HG02973 (cell line): ENCODE measurements around the gene ARID5B.

Source experiments
- ATAC-seq: cut with Tn5 transposase; IDR thresholded peaks from one replicate; pipeline ENCODE4 v1.9.1; 2021; ENCODE audit warnings: moderate library complexity; ENCODE audit not compliant: unreplicated experiment

Gene ARID5B

GRCh38 chr10:61985715-61986114 lies 84.2 kb downstream of the ARID5B start:
- ATAC-seq = no peak

- no peak for ATAC-seq
Measured at GRCh38 chr10:61986382-61986781, 84.9 kb downstream of the ARID5B start.

- no peak for ATAC-seq
Measured at GRCh38 chr10:61986788-61987492, 85.4 kb downstream of the ARID5B start.

DNA sequence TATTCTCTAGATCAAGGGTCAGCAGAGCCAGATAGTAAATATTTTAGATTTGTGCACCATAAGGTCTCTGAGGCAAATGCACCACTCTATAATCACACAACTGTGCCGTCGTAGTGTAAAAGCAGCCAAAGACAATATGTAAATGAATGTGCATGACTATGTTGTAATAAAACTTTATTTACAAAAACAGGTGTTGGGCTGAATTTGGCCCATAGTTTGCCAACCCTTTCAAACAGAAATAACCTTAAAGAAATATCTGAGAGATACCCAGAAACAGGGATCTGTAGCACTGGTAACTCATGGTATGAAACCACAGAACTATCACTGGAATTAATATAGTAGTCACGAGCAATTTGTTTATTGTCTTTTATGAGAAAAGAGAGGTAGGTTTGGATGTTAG lies 86.0 kb downstream of the ARID5B start:
- ATAC-seq = peak; percentile 29

GRCh38 chr10:61987951-61988379 lies 86.5 kb downstream of the ARID5B start:
- ATAC-seq = peak; percentile 97

- ATAC-seq = no peak
Measured at GRCh38 chr10:61989995-61990760, 88.7 kb downstream of the ARID5B start.

DNA sequence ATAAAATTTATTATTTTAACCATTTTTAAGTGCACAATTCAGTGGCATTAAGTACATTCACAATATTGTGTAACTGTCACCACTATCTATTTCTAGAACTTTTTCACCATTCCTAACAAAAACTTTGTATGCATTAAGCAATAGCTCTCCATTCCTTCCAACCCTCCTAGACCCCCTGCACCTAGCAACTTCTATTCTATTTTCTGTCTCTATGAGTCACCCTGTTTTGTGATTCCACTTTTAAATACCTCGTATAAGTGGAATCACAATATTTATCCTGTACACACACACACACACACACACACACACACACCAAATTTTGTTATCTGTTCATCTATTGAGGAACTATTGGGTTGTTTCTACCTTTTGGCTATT lies 89.2 kb downstream of the ARID5B start:
- ATAC-seq = no peak

DNA sequence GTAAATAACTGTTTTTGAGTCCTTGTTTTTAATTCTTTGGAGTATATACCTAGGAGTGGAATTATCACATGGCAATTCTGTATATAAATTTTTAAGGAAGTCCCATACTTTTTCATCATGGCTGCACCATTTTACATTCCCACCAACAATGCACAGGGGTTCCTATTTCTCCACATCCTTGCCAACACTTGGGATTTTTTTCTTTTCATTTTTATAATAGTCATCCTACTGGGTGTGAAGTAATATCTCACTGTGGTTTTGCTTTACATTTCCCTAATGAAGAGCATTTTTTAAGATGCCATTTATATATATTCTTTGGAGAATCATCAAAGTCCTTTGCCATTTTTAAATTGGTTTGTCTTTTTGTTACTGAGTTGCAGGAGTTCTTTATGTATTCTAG lies 89.7 kb downstream of the ARID5B start:
- ATAC-seq = no peak

DNA sequence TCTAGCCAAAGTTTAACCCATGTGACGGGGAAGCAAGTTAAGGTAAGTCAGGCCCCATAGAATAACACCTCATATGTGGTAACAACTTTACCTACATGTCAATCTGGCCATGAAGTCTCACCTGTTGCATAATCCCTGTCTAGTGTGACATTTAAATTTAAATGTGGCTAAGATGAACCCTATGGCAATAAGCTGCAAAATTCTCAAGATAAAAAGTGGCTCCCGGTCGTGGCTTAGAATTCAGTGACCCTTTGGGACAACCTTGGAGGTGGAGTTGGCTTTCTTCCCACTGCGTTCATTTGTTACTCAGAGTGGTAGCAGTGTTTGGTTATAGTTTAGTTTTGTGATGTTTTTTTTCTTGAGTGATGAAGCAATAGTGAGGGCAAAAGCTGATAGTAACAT lies 90.6 kb downstream of the ARID5B start:
- no peak for ATAC-seq

- ATAC-seq = peak; percentile 41
Measured at GRCh38 chr10:61992671-61993668, 91.5 kb downstream of the ARID5B start.

- ATAC-seq = no peak
Measured at GRCh38 chr10:61993711-61994401, 92.4 kb downstream of the ARID5B start.

DNA sequence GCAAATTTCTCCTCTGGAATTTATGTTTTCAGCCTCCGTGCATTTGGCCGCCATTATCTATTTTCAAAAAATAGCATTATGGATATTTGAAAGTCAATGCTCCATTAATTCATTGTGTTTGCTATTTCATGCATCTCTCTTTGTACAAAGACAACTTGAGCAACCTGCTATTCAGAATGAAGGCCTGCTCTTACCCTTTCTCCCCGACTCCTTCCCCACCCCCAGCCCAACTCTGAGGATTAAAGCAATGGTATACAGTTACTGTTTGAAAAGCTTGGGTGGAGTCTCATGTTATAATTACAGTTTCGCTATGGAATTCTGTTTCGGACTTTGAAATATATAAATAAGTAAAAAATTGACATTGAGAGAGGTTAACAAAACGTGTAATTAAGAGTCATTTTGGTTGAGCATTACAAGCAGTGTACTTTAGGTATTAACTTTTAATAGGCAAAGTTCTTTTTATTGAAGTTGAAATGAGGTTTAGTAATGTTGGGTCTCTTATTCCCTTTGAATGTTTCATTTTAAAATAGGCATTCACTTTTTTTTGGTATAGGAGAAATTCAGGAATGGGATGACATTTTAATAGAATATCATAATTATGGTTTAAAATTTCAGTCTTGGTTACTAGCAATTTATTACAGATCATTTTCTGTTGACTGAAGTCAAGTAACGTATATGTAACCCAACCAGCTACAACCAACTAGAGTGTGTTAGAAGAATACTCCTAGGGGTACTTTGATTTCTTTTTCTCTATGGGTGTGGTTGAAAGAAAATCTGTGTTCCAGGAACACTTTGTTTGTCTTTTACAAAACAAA lies 93.1 kb downstream of the ARID5B start:
- no peak for ATAC-seq

DNA sequence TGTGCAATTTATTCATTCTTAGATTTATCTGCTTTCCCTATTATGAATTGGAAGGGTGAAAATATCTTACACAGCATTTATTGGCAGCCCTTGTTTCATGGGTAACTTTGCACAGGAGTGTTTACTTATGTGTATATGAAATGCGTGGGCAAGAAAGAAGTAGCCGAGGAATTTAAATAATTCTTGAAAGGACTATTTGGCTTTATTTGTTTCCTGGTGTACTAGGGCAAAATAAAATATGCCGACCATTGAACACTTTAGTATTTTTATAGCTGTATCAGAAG lies 93.7 kb downstream of the ARID5B start:
- ATAC-seq = no peak

- no peak for ATAC-seq
Measured at GRCh38 chr10:61998937-61999336, 97.4 kb downstream of the ARID5B start.

GRCh38 chr10:62000037-62000603 lies 98.6 kb downstream of the ARID5B start:
- ATAC-seq = peak; percentile 80

GRCh38 chr10:62000726-62001125 lies 99.2 kb downstream of the ARID5B start:
- peak; percentile 3 for ATAC-seq

DNA sequence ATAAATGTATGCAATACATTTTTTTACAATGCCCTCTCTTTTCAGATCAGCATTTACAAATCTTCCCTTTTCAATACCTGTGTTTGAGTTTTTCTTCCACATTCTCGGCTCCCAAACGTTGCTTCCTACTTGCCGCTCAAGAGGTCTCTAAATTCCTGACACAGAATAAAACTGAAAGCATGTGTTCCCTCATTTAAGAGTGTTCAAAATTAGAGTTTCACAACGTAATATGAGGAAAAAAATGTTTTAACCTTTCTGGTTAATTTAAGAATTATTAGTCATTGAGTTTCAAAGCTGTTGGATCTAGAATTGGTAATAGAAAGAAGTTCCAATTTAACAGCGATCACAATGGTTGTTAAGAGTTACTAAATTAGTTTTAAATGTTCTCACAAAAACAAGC lies 100.4 kb downstream of the ARID5B start:
- no peak for ATAC-seq

- no peak for ATAC-seq
Measured at GRCh38 chr10:62002753-62003152, 101.3 kb downstream of the ARID5B start.

DNA sequence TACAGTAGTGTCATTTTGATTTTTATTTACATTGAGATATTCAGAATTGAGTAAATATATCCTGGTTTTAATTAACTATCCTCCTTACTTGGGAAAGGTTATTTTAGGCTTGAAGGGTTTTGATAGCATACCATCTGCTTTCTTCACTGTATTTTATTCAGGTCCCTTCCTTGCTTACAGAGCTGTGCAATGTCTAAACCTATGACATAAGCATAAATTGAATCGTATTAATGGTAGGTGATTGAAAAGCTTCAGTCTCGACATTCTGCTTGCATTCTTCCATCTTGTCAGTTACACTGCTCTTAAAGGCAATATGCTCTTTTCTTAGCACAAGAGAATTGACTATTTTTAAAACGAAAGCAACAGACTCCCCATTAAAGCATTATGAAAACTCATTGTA lies 102.5 kb downstream of the ARID5B start:
- ATAC-seq = no peak

DNA sequence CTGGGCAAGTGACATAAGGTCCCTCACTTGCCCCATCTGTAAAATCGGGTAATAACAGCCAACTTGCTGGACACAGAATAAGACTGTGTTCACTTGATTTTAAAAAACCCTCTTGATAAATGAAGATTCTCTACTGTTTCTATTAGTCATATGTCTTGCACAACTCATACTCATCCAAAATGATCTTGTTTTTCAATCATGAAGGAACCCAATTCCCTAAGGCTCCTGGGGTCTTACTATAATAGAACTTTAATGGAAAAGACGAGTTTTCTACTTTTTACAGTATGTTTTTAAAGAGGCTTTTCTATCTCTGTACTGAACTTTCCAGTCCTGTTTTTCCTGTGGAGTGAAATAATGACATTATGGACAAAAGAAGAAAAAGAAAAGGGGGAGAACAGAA lies 103.8 kb downstream of the ARID5B start:
- ATAC-seq = no peak
